GM18517 (cell line): Measurements from ENCODE around the gene COL27A1.

Experiments used
- ATAC-seq: cut with Tn5 transposase; IDR thresholded peaks from one replicate; pipeline ENCODE4 v1.9.1; 2021; ENCODE audit warnings: mild to moderate bottlenecking, moderate library complexity; ENCODE audit not compliant: unreplicated experiment

Gene COL27A1

DNA sequence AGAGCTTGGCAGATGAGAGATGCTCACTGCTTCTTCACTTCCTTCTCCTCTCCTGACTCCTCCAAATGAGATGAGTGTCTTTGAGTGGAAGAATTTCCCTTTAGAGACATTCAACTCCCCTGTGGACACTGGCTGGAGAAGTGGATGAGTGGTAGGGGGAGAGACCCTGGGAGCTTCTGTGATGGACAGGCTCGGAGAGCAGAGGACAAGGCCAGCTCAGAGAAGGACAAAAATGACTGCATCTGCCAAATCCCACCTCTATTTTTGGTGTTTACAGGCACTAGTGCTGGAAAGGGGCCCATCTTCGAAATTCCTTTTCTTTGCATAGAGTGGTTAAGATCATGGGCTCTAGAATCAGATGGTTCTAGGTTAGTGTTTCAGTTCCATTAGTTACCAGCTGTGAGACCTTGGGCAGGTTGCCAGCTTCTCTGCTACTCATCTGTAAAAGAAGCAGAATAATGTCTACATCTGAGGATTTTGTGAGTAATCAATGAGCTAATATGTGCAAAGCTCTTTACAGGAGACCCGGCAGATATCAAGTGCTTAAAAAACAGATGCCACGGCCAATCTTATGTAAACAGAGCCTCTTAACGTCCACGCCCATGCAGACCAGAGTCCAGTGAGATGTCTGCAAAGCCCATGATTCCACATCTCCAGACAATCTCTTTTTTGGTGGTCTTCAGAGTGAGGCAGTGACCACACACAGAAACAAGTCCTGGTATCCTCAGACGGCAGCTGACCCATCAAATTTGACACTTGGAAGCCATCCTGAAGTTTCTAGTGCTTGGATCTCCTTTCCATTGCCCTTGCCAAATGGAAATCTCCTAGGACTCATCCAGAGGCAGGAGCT is 13.6 kb upstream of the COL27A1 start:
- no peak for ATAC-seq

DNA sequence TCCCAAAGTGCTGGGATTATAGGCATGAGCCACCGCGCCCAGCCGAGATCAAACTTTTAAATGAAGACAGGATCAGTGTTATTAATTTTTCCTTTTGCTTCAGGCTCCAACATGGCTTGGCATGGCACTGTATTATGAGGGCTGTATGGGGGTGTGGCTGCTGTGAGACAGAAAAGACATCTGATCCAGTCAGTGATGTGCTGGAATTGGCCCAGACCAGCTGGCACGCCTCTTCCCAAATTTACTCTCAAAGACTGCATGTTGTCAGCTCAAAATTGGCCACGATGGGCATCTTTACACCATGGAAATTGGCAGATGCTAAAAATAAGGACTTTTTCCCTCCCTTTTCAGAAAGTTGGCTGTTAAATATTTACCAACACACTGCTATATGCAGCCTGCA is 12.1 kb upstream of the COL27A1 start:
- ATAC-seq, result no peak

- no peak for ATAC-seq
Observed at GRCh38 chr9:114146735-114147134, 8.6 kb upstream of the COL27A1 start.

DNA sequence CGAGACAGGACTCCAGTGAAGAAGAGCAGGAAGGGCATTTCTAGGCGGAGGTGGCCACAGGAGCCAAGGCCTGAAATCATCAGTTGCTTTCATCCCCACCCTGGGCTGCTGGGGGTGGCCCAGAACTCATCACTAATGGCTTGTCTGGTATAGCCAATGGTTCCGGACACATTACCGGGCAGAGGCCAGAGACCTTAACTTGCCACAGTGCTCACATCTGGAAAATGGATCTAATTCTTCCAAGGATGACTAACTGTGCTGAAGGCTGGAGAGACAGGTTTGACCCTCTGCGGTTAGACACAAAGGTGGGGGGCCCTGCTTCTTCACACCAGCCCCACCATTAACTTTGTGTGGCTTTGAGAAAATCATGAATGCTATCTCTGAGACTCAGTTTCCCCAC is 6.2 kb upstream of the COL27A1 start:
- ATAC-seq, result no peak

GRCh38 chr9:114149765-114150340 is 5.5 kb upstream of the COL27A1 start:
- ATAC-seq, result no peak

DNA sequence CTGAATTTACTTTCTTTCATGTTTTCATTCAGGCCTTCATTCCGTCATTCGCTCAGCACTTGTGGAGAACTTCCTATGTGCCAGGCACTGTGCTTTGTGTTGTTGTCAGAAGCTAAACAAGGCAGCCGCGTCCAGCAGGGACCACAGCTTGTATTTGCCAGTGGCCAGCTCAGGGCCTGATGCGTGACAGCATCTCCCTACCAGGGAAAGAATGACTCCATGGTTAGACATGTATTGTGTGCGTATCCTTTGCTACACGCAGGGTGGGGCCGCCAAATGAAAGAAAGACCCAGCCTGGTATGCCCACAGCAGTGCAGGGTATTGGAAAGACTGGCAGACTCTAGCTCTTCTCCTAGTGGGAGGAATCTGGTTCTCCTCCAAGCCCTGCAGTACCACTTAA is 4.7 kb upstream of the COL27A1 start:
- no peak for ATAC-seq

- ATAC-seq, result no peak
Observed at GRCh38 chr9:114151426-114151956, 3.8 kb upstream of the COL27A1 start.

DNA sequence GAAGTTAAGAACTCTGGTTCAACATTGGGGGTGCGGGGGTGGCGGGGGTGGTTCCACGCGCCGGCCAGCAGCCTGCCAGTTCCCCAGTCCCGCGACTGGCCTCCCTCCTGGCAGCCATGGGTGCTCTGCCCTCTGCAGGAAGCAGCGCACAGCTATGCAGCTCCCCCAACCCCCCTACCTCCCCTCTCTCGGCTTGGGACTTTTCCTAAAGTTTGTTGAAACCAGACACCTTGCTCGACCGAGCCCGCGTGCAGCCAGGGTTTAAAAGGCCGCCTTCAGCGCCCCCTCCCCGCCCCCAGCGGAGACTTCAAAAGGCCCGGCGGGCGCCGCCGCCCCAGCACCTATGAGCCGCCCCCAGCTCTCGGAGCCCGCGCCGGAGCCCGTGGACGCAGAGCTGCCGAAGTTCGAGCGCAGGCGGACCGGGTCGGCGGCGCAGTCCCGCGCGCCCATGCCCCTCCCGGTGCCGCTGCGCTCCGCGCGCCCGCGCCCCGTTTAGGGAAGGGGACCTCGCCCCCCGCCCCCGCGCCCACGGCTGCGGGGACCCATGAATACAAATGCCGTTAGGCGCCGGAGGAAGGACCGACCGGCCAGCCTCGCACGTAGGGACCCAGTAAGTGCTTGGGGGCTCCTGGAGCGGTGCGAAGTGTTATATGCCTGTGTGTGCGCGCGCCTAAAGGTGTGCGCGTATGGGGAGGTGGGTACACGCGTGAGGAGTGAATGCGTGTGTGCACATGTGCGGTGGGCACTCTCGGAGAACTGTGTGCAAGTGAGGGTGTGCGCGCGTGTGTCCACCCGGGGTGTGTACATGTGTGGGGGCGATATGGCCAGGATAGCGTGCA is 1.4 kb upstream of the COL27A1 start:
- no peak for ATAC-seq

DNA sequence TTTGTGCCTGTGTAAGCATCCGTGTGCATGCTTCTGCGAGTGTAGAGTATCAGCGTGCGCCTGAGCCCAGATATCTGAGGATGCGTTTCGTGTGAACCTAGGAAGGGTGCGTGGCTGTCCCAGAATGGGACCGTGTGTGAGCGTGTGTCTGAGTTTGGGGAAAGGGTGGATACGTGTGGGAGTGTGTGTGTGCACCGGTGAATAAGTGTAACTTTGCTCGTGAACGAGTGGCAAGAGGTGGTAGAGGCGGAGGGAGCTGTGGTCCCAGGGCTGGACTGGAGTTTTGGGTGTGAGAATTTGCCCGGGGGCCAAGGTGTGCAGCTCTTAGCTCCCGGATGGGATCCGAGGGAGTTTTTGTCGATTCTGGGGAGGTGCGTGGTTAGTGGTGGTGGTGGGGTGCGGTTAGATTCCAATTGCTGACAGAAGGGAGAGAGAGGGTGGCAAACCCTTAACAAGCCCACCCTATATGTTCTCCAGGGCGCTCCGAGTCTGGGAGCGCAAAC is 686 bp upstream of the COL27A1 start:
- no peak for ATAC-seq

DNA sequence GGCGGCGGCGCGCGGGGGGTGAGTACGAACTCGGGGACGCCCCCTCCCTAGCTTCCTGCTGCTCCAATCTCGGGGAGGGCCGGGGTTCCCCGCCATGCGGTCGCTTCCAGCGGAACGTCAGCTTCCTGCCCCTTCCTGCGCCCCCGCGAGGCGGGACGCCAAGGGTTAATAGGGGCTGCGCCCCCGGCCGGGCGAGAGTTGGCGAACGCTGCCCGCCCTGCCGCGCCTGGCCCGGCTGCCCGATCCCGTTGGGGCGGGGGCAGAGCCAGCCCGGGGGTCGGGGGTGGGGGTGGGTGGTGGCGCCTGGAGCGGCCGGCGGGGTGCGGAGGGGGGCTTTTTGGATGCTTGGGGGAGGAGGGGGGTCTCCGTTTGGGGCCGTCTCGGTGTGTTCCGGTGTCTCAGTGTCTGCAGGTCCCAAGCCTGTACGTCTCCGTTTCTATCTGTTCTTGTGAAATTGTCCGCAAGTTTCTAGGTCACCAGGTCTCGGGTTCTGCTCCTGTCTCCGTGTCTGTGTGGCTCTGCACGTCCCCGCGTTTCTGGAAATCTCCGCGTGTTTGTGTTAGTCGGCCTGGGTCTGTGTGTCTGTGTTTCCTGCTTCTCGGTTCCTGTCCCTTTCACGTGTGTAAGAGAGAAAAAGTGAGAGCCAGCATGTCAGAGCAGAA is 789 bp downstream of the COL27A1 start:
- ATAC-seq, result no peak

DNA sequence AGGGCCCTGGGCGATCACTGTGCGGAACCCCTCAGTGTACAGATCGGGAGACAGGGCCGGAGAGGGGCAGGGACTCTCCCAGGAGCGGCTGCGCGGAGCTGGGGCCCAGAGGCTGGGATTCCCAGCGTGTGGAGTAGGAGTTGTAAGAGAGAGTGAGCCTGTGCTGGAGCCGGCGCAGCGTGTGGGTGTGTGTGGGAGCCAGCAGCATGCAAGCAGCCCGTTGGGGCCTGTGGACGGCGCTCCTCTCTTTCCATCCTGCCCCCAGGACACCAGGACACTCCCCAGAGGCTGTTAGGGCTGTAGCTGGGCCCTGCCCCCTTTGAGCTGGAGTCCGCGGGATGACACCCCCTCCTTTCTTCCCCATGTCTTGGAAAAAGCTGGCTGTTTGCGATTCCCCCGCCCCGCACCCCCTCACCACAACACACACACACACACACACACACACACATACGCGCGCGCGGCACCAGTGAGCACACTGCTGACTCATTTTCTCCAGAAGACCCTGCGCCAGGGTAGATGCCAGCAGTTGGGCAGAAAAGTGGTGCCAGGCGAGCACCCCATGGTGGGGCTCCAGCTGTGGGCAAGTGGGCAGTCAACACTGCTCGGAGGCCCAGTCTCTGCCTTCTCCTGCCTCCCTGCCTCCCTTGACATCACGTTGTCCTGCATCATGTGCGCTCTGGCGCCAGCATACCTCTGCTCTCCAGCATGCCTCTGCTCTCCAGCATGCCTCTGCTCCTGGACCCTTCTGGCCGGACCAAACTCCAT is 1.5 kb downstream of the COL27A1 start:
- no peak for ATAC-seq

GRCh38 chr9:114157516-114158176 is 2.3 kb downstream of the COL27A1 start:
- ATAC-seq, result no peak

DNA sequence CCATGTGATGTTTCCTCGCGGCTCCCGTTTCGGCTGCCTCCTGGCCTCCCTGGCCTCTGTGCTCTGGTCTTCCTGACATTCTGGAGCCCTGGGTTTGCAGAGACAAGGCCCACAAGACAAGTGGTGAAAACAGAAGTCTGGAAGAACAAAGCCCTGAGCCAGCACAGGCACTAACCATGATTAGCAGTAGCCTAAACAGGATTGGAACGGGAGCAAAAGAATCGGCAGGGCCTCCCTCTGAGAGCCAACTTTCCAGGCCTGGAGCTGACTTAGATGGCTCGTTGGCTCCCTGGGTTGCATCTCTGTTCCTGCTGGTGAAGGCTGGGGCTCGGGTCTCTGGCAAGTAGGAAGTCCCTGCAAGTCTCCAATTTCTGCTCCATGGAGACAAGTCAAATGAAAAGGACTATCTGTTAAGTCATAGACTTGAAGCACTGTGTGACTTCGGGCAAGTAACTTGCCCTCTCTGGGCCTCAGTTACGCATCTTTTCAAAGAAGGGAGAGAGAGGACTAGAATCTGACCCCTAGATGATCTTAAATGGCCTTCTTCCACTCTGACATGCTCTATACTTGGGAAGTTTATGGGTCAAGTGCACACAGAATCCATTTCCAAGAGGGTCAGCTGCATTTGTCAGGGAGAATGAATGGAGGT is 3.3 kb downstream of the COL27A1 start:
- ATAC-seq, result no peak

DNA sequence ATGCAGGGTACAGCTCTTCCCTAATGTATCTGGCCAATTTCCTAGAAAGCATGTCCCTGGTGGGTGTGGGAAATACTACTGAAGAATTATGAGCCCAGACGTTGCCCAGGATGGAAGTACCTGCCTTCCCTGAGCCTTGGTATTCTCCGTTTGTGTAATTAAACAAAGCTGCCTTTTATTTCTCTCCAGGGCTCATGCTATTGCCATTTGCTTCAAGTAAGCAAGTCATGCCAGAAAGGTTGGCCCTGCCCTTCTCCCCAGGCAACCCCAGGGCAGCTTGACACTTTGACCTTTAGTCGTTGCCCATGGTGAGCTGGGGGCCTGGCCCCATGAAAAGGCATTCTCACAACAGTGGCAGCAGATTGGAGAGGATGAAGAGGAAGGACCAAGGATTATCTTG is 4.4 kb downstream of the COL27A1 start:
- no peak for ATAC-seq

DNA sequence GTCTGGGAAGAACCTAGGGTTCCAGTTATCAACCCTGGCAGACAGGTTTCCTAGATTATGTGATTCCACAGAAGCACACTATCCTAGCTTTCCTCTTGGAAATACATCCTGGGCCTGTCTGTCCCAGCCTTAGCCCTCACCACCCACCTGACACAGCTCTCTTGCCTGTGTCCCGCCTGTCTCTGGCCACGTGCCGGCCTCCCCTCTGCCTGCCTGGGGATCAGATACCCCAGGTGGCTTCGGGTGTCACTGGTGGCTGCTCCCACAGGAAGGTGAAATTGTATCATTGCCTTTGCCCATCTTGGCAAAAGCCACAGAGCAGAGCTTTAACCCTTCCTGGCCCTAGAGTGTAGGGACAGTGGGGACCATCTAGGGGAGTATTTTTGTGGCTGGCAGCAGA is 6.2 kb downstream of the COL27A1 start:
- no peak for ATAC-seq

- no peak for ATAC-seq
Observed at GRCh38 chr9:114163517-114163951, 8.2 kb downstream of the COL27A1 start.

- no peak for ATAC-seq
Observed at GRCh38 chr9:114164191-114164794, 9.0 kb downstream of the COL27A1 start.

DNA sequence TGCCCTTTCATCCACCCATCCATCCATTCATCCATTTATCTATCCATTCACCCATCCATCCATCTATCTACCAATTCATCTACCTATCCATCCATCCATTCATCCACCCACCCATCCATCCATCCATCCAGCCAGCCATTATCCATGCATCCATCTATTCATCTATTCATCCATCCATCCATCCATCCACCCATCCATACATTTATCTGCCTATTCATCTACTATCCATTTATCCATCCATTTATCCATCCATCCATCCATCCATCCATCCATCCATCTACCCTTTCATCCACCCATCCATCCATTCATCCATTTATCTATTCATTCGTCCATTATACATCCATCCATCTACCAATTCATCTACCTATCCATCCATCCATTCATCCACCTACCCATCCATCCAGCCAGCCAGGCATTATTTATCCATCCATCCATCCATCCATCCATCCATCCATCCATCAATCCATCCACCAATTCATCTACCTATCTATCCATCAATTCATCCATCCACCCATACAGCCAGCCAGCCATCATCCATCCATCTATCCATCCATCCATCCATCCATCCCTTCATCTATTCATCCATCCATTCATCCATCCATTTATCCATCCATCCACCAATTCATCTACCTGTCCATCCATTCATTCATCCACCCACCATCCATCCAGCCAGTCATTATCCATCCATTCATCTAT is 10.2 kb downstream of the COL27A1 start:
- ATAC-seq, result no peak
